Measurements from ENCODE around the gene FGFBP2. TPM values are rescaled to one million over a fixed set of nuclear protein-coding genes. Genes with fewer than 3 reads are reported as not detected.

FGFBP2 gene, protein sequence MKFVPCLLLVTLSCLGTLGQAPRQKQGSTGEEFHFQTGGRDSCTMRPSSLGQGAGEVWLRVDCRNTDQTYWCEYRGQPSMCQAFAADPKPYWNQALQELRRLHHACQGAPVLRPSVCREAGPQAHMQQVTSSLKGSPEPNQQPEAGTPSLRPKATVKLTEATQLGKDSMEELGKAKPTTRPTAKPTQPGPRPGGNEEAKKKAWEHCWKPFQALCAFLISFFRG
- 2.6 TPM for total RNA-seq
- long read RNA-seq, partial matches to known transcripts, result 0 of 3 reads
- long read RNA-seq, other reads (novel, unspliced or antisense), result 0 of 3 reads

DNA sequence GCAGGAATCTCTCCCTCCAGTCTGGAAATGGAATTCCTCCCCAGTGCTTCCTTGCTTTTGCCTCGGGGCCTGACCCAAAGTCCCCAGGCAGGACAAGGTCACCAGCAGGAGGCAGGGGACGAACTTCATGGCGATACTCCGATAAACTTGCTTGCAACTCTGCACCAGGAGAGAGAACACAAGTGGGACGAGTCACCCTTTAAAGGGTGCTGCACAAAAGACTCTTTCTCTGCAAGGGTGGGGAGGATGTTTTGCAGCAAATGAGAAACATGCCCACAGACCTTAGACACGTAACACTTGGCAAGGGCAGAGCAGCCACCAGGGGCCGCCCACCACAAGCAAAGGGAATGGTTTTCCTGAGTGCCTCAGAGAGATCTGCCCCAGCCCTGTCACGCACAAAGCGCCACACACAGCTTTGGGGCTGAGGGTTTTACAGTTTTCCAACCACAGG is at the start of gene FGFBP2:
Gene FGFBP2 (minus strand): TSS at position 175 of the 451 bp plus-strand sequence. CDS start 46 bp downstream, at position 129.
- intact Hi-C loops (cut with DNase I), result loop anchor here (5.0 kb wide), 1 partner anchor 39 kb away; no protein-coding TSS in a partner anchor

DNA sequence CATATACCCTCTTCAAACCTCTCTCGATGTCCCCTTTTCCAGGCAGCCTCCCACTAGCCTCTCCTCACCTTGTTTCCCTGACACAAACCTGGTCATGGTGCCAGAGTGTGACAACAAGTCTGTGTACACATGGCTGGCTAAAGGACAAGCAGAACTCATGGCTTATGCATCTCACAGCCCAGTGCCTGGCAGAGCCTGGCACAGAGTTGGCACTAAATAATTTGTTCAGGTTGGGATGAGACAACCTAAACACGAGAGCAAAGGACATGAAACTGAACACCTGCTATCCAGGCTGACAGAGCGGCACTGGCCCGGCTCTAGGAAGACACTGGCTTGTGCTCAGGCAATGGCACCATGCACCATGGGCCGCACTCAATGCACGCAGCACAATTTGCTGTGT is 48.2 kb upstream of the FGFBP2 start:
- intact Hi-C loops (cut with DNase I), result no loop called here
- DNase-seq (ENCODE audit: low spot score), result no peak

More for the DNA sequence above, at the start of gene FGFBP2:
- no peak for DNase-seq (ENCODE audit: low spot score)

DNA sequence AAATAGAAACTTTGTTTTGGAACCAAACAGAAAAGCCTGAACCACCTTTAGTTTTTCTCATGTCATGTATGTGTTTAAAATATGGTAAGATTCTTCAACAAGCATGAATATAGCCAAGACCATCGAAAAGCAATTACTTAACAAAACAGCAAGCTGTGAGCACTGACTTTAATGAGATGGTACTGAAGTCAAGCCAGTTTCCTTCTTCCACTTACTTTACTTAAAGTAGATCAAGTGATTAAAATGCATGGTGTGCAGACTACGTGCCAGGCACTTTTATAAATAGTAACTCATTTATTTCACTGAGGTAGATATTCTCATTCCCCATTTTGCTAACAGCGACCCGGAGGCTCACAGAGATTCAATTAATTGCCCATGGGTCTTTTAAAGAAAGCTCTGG is 46.2 kb upstream of the FGFBP2 start:
- intact Hi-C loops (cut with DNase I), result loop anchor here (10.0 kb wide), 1 partner anchor 534 kb away; no protein-coding TSS in a partner anchor
- no peak for DNase-seq (ENCODE audit: low spot score)

DNA sequence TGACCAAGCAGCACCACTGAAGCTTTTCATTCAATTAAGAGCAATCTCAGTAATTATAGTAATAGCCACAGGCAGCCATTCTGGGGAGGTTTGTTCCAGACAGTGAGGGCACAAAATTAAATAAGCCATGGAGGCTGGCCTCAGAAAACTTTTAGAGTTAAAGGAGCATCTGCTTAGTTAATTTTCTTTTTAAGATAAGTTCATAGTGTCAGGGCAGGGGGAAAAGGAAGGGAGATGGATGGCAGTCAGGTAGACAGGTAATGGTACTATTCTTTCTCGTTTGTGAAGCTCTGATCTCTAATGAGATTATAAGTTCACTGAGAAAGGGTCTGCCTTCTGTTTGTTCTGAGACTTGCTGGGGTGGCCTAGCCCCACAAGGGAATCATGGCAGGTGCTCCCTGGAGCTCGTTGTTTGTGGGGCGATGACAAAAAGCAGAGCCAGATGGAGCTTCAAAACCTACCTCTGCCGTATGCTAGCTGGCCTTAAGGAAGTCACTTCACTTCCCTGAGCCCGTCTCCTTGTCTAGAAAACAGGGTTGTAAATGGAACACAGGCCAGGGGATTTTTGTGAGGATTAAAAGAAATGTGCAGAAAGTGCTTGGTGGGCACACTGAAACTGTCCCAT is 44.6 kb upstream of the FGFBP2 start:
- no peak for DNase-seq (ENCODE audit: low spot score)
- intact Hi-C loops (cut with DNase I), result loop anchor here (10.0 kb wide), 1 partner anchor 533 kb away; no protein-coding TSS in a partner anchor

DNA sequence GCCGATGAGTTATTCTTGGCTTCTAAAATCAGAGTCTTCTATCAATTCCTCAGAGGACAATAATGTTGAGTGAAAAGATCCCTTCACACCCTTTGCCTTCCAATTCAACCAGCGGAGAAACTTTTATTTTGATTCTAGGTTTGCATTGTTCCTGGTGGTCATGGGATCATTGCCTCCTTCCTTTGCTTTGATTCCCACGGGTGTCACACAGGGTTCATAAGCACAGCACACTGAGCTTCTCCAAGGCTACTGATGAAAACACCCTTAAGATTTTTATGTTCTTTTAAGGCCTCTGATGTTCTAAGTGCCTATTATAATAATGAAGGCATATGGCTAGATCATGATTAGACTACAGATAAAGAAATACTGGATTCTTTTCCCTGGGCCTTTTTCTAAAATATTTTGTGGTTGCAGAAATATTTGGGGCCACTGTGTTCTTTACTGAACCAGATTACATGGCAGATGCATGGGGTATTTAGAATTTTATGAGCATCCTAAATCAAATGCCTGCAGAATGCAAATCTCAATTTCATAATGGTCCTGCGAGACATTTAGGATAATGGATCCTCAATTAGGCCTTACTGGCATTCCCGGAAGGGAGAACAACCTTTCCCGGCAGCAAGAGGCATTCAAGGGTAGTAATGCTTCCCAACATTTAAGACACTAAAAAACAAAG is 43.9 kb upstream of the FGFBP2 start:
- DNase-seq (ENCODE audit: low spot score), result no peak
- intact Hi-C loops (cut with DNase I), result loop anchor here (10.0 kb wide), 1 partner anchor 532 kb away; no protein-coding TSS in a partner anchor

DNA sequence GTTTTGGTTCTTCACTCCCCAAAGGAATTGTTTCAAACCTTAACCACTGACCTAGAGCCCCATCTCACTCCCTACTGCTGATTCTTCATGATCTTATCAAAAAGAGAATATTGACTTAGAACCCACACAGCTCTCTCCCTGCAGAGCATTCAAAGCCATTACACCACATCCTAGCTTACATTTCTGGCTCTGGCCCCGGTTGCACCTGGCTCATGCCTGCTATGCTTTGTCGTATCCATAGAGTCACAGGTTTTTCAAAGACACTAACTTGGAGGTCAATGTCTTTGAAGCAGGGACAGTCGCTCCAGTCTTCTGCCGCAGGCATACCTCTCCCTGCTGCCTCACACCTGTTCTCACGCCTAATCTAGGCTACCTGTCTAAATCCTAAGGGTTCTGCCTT is 42.7 kb upstream of the FGFBP2 start:
- DNase-seq (ENCODE audit: low spot score), result no peak
- intact Hi-C loops (cut with DNase I), result loop anchor here (10.0 kb wide), 1 partner anchor 531 kb away; no protein-coding TSS in a partner anchor

DNA sequence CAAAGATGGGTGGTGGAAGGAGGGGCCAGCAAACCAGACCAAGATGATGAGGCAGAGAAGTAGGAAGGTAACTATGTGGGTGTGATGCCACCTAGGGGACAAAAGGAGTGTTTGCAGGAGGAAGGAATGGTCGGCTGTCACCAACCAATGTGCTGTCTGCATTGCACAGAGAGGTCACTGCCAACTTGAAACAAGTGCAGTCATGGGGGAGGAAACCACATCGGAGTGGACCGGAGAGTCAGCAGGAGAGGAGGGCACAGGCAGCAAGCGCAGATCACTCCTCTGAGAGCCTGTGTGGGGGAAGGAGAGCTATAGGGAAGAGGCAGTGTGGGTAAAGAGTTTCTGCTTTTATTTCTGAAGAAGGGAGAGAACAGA is 38.5 kb upstream of the FGFBP2 start:
- intact Hi-C loops (cut with DNase I), result loop anchor here (1.0 to 10.0 kb wide), 4 partner anchors 39 to 527 kb away; partner anchors contain the start of gene FGFBP2
- DNase-seq (ENCODE audit: low spot score), result no peak

DNA sequence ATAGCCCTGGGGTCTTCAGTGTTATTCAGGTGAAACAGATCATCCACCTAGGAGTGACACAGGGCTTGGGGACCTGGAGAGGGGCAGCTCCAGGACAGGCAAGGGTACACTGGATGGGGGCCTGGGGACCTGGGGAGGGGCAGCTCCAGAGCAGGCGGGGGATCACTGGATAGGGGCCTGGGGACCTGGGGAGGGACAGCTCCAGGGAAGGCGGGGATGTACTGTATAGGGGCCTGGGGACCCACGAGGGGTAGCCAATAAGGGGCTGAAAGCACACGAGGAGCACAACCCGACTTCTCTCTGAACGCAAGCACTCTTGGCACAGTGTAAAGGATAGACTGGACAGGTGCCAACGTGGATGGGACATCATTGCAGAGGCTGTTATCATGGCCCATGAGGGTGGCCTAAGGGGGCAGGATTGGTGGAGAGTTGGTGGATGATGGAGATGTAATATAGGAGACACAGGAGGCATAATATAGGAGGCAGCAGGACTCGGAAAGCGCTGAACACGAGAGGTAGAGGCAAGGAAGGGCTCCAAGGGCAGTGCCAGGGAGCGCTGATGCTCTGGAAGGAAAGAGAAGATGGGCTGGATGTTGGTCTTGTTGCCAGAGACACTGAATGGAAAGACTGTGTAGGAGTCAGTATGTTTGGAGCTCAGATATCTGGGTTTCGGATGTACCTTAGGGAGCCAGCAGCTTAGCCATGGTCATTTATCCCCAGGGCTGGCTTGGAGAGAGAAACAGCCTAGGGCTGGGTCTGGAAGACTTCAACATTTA is 37.9 kb upstream of the FGFBP2 start:
- intact Hi-C loops (cut with DNase I), result loop anchor here (1.0 to 10.0 kb wide), 4 partner anchors 39 to 526 kb away; partner anchors contain the start of gene FGFBP2
- DNase-seq (ENCODE audit: low spot score), result no peak

DNA sequence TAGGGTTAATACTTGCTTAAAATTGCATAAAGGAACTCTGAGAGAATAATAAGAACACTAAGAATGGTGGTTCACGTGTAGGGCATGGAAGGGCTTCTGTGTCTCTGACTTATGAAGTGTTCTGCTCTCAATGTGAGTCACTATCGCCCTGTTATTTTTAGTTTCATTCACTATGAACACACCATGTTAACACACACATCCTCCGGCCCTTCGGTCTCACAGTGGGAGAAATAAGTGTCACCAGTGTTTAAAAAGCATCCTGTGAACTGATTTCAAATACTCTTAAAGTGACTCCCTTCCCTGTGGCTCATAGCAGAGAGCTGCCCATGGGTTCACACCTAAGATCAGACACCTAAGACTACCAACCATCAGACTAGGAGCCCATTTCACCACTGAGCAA is 33.8 kb upstream of the FGFBP2 start:
- no peak for DNase-seq (ENCODE audit: low spot score)
- intact Hi-C loops (cut with DNase I), result no loop called here

DNA sequence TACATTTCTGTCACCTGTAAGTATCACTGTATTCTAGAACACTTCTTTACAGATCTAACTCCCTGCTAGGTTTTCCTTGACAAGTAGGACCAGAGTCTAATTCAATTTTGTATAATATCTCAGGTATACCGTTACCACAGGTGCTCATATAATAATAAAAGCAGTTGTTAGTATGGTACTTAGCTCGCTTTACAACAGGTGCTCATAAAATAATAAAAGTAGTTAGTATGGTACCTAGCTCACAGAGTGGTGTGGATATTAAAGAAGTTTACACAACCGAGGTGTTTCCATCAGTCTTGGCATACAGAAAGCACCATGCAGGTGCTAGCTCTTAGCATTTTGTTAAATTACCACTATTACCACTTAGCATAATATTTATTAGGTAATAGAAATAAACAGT is 32.9 kb upstream of the FGFBP2 start:
- intact Hi-C loops (cut with DNase I), result no loop called here
- no peak for DNase-seq (ENCODE audit: low spot score)

DNA sequence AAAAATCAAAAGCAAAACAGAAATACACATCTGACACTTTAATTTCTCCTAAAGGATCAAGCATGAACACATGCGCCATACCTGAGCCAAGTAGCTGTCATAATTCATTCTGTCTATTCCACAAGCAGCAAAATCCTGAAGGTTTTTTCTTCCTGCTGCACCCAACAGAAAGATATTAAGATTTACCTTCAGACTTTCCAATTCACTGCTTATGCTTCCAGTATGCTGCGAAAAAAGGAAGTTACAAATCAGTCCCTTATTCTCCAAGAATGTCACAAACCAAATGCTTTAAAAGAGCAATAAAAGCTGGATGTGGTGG is 29.2 kb upstream of the FGFBP2 start:
- DNase-seq (ENCODE audit: low spot score), result no peak
- intact Hi-C loops (cut with DNase I), result no loop called here

DNA sequence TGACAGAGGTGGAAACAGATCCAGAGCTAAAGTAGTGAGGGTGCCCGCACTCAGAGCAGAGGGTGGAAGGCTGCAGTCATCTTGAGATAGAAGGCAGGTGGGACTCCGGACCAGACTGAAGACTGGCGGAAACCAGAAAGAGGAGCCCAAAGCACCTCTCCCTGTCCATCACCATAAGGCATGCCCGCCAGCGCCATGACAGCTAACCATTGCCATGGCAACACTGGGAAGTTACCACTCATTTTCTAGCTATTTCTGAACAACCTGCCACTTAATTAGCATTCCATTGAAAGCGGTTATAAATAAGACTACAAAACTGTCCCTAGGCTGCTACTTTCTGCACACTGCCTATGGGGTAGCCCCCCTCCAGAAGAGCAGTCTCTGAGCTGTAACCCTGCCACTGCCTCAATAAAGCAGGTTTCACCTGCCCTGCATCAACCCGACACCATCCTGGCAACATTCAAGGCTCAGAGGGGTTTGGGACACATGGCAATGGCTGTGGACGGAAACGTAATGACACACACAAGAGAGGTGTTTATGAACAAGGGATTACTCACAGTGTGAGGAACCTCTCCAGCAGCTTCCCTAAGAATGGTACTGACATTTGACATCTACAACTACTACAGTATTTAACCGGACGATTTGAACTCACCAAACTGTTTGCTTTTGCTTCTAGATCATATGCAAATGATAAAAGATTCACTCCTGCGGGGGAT is 27.8 kb upstream of the FGFBP2 start:
- intact Hi-C loops (cut with DNase I), result no loop called here

DNA sequence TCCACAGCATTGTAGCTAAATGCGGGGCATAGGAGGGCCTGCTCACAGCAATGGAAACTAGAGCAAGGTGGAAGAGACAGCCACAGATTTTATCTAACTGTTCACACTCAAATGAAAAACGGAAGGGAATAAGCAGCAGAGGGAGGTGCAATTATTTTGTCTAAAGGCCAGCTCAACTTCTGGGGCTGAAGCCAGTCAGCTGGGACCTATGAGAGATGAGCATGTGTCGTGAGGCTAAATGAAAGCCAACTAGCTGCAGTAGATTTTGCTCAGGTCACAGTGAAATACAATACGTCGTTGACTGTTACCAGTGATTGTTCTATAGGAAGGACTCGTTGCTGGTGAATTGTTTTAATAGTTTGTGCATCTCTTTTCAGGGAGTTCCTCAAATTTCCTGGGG is 26.4 kb upstream of the FGFBP2 start:
- intact Hi-C loops (cut with DNase I), result no loop called here
- no peak for DNase-seq (ENCODE audit: low spot score)

More for the DNA sequence above, 27.8 kb upstream of the FGFBP2 start:
- no peak for DNase-seq (ENCODE audit: low spot score)

DNA sequence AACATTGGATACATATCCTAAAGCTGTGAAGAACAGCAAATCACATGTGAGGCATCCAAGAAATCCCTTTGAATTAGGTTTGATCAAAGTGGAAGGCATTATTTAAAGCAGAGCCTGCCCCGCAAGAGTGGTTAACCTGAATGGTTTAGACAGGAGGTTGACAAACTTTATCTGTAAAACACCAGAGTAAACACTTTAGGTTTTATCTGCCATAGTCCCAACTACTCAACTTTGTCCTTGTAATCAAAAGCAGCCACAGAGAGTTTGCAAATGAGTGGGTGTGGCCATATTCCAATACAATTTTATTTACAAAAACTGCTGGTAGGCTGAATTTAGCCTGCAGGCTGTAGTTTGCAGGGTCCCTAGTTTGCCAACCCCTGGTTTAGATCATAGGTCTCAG is 25.2 kb upstream of the FGFBP2 start:
- intact Hi-C loops (cut with DNase I), result no loop called here
- no peak for DNase-seq (ENCODE audit: low spot score)

DNA sequence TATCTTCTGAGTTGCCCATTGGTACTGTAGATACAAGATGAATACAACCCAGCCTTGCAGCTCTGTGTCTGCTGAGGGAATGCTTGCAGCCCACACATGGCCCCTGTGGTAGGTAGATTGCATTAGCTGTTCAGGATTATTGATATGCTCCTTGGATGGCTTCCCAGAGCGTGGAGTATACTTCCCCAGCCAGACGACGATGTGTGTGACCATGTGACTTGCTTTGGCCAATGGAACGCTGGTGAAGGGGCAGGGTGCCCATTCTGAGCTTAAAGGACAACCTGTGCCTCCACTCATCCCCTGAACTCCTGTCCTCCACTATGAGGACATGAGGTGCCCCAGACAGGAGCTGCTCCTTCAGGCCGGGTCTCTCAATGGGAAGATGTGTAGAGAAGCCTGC is 23.9 kb upstream of the FGFBP2 start:
- intact Hi-C loops (cut with DNase I), result no loop called here
- DNase-seq (ENCODE audit: low spot score), result no peak

DNA sequence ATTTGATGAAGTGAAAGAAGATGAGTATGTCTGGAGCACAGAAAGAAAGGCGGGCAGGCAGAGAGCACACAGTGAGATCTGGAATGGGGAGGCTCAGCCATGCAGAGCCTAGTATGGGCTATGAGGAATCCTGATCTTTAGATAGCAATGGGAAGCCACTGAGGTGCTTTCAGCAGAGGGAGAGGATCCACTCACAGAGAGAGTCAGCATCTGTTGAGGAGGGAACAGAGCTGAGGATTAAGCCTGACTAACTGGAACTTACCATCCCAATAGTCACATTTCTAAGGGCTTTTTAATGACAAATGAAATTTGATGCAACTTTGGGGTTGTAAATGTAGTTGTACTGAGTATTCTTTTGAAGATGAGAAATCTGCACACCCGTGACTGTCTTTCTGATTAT is 20.6 kb upstream of the FGFBP2 start:
- intact Hi-C loops (cut with DNase I), result no loop called here
- no peak for DNase-seq (ENCODE audit: low spot score)

DNA sequence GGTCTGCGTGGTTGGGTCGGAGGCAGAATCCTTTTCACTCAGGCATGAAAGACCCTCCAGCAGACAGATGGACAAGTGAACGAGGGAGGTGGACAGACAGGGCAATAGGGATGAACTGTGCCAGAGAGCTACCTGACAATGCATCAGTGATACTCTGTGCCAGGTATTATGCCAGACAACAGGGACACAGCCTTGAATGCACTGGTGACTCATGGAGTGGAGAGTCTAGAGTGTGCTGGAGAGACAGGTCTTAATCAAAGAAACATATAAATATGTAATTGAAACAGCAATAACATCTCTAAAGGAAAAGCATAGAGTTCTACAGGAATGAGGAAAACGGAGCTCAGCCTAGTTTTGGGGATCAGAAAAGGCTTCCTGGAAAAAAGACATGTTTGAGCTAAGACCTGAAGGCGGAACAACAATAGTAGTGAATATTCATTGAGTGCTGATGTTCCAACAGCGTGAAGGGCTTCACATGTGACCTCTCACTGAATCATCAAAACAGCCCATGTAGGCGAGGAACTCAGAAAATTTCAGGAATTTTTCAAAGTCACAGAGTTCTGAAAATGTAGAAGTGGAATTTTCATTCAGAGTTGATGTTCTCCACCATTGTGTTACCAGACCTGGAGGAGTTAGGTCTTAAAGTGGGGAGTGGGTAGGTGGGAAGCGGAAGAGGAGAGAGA is 20.0 kb upstream of the FGFBP2 start:
- no peak for DNase-seq (ENCODE audit: low spot score)
- intact Hi-C loops (cut with DNase I), result no loop called here

Data from cardiac septum (tissue), 1 donor.